CD14-positive monocyte (primary cell): ENCODE measurements around the gene KIF26A. TPM values are rescaled to one million over a fixed set of nuclear protein-coding genes. Genes with fewer than 3 reads are reported as not detected.
A peak's percentile ranks its signal among the peaks of the same experiment; 100 is the strongest.

Experiments
- DNase-seq, 3 donors: peaks; one replicate each; pipeline ENCODE4 v3.0.0-alpha.2; 2011 to 2022
- H2AFZ ChIP-seq: 2 replicates; pipeline ENCODE4 v1.6.0; 2012; ENCODE audit warnings: mild to moderate bottlenecking, low read depth, low read length, inconsistent platforms; ENCODE audit not compliant: insufficient read depth, poor library complexity, severe bottlenecking
- H3K27ac ChIP-seq, 2 donors: 1 replicate in 1 of 2; 2 replicates in 1 of 2; pipeline ENCODE4 v1.5.1; 2012 to 2013; ENCODE audit warnings: low read length in 2 of 2, control low read depth in 1 of 2, inconsistent platforms in 1 of 2, low read depth in 1 of 2, mild to moderate bottlenecking in 1 of 2
- H3K27me3 ChIP-seq, 2 donors: one replicate each; pipeline versions ENCODE4 v1.6.0 to v1.6.1; 2011 to 2013; ENCODE audit warnings: low read length in 2 of 2; ENCODE audit not compliant: control insufficient read depth in 2 of 2, insufficient read depth in 2 of 2
- H3K36me3 ChIP-seq, 2 donors: replicated peaks in 1 of 2; 1 replicate in 1 of 2; 2 replicates in 1 of 2; pipeline versions ENCODE4 v1.5.1 to v1.6.1; 2012 to 2013; ENCODE audit warnings: low read length in 2 of 2, control low read depth in 1 of 2, inconsistent platforms in 1 of 2, mild to moderate bottlenecking in 1 of 2; ENCODE audit not compliant: insufficient read depth in 2 of 2, control insufficient read depth in 1 of 2
- H3K4me1 ChIP-seq, 2 donors: 1 replicate in 1 of 2; 2 replicates in 1 of 2; pipeline versions ENCODE4 v1.5.1 to v1.6.1; 2012 to 2013; ENCODE audit warnings: low read length in 2 of 2, control low read depth in 1 of 2, inconsistent platforms in 1 of 2, mild to moderate bottlenecking in 1 of 2, moderate library complexity in 1 of 2; ENCODE audit not compliant: insufficient read depth in 2 of 2, control insufficient read depth in 1 of 2
- H3K4me2 ChIP-seq: replicated peaks from 2 replicates; pipeline ENCODE3; 2012; ENCODE audit warnings: low read length, moderate library complexity, mild to moderate bottlenecking; ENCODE audit not compliant: poor library complexity, severe bottlenecking; ENCODE audit errors: extremely low read depth
- H3K4me3 ChIP-seq, 3 experiments: fragments of 200-600 bp in 1 of 3; sonication (generic) in 1 of 3; replicated peaks in 1 of 3; 1 replicate in 2 of 3; 2 replicates in 1 of 3; pipeline ENCODE4 v1.5.1; 2011 to 2013; ENCODE audit warnings: low read length in 3 of 3, mild to moderate bottlenecking in 3 of 3, control low read depth in 2 of 3, low read depth in 2 of 3, inconsistent platforms in 1 of 3, moderate library complexity in 1 of 3
- H3K79me2 ChIP-seq: 2 replicates; pipeline ENCODE4 v1.6.0; 2012; ENCODE audit warnings: mild to moderate bottlenecking, control low read depth, inconsistent platforms, low read length, moderate library complexity; ENCODE audit not compliant: insufficient read depth
- H3K9ac ChIP-seq: 2 replicates; pipeline ENCODE4 v1.6.0; 2017; ENCODE audit warnings: low read length, mild to moderate bottlenecking; ENCODE audit not compliant: insufficient read depth, poor library complexity, severe bottlenecking
- H3K9me3 ChIP-seq, 2 donors: replicated peaks in 1 of 2; 1 replicate in 1 of 2; 2 replicates in 1 of 2; pipeline versions ENCODE4 v1.5.1 to v1.6.1; 2012 to 2013; ENCODE audit warnings: low read length in 2 of 2, control low read depth in 1 of 2; ENCODE audit not compliant: control insufficient read depth in 1 of 2, insufficient read depth in 1 of 2
- H4K20me1 ChIP-seq: 2 replicates; pipeline ENCODE4 v1.6.0; 2012; ENCODE audit warnings: mild to moderate bottlenecking, low read length, control low read depth, moderate library complexity; ENCODE audit not compliant: insufficient read depth
- H3K27ac Mint-ChIP-seq, 7 donors: one replicate each; pipeline ENCODE4 v1.8.0; 2020; ENCODE audit warnings: mild to moderate bottlenecking in 7 of 7, mixed read lengths in 7 of 7, moderate library complexity in 6 of 7, inconsistent platforms in 2 of 7
- H3K27me3 Mint-ChIP-seq, 3 donors: one replicate each; pipeline ENCODE4 v1.8.0; 2021 to 2022; ENCODE audit warnings: low read depth in 3 of 3, mild to moderate bottlenecking in 3 of 3, mixed read lengths in 3 of 3, moderate library complexity in 3 of 3, inconsistent platforms in 1 of 3
- H3K36me3 Mint-ChIP-seq, 2 donors: one replicate each; pipeline ENCODE4 v1.8.0; 2020; ENCODE audit warnings: mixed read lengths in 2 of 2, inconsistent platforms in 1 of 2, mild to moderate bottlenecking in 1 of 2
- H3K4me1 Mint-ChIP-seq: one replicate; pipeline ENCODE4 v1.8.0; 2020; ENCODE audit warnings: mild to moderate bottlenecking, mixed read lengths
- H3K4me3 Mint-ChIP-seq, 2 donors: one replicate each; pipeline ENCODE4 v1.8.0; 2020; ENCODE audit warnings: mild to moderate bottlenecking in 2 of 2, mixed read lengths in 2 of 2, moderate library complexity in 1 of 2
- H3K9me3 Mint-ChIP-seq, 7 donors: one replicate each; pipeline ENCODE4 v1.8.0; 2020 to 2022; ENCODE audit warnings: mixed read lengths in 7 of 7, mild to moderate bottlenecking in 6 of 7, moderate library complexity in 6 of 7, inconsistent platforms in 2 of 7
- CTCF ChIP-seq: fragments of 200-600 bp; IDR thresholded peaks from one replicate; pipeline ENCODE4 v1.8.0; 2022; ENCODE audit warnings: antibody characterized with exemption, mild to moderate bottlenecking
- WGBS: methylation state at CpG from one replicate; pipeline ENCODE4 v1.1.5; 2013; ENCODE audit warnings: missing lambda C conversion rate; ENCODE audit not compliant: insufficient coverage; 5-methylcytosine and 5-hydroxymethylcytosine counted together
- intact Hi-C, 2 donors: fragments of 100-400 bp; cut with micrococcal nuclease; formaldehyde crosslinking; loops; one replicate each; pipeline versions ENCODE4 v1.15.0 to v1.15.1; 2023
- polyA plus RNA-seq, 3 donors: library from polyadenylated mRNA; depleted of rRNA in 1 of 3; unstranded in 2 of 3; stranded (reverse) in 1 of 3; fragments of 300-500 nt in 2 of 3; fragments of >200 nt in 1 of 3; fragmentation: Illumina TruSeq in 2 of 3; gene quantifications; 1 replicate in 2 of 3; 2 replicates in 1 of 3; pipeline ENCODE4 v1.2.3, GENCODE V29; 2012 to 2021

KIF26A gene
- polyA plus RNA-seq, 3 donors, result not detected

GRCh38 chr14:104130974-104131651 is 7.3 kb upstream of the KIF26A start:
- no peak overlapping the region for H3K4me3 ChIP-seq
- Mint-ChIP-seq H3K9me3 (peaks cover 12 to 27% (median 13%) of the 10 kb centered on the region in 7 donors), H3K27me3 (peaks cover 39 to 49% (median 44%) of the 10 kb centered on the region in 3 donors), H3K36me3 (no peaks in the 10 kb centered on the region), H3K4me3 (no peak overlapping the region), H3K27ac (no peak overlapping the region), H3K4me1 (peaks cover 3% of the 10 kb centered on the region)
- peaks cover 11 to 12% of the 10 kb centered on the region in 2 donors for H3K9me3 ChIP-seq
- no peak overlapping the region for H3K9ac ChIP-seq
- H4K20me1 ChIP-seq, result no peaks in the 10 kb centered on the region
- peak; percentile 6 to 24 (median 14) for DNase-seq
- intact Hi-C loops, result loop anchor here in 1 of 2 donors (10.0 kb wide), 2 partner anchors 514 to 874 kb away; no protein-coding TSS in a partner anchor
- 34% methylated on average over 11 of the region's 11 CpGs for WGBS
- H3K4me2 ChIP-seq, result no peak overlapping the region
- H3K36me3 ChIP-seq, result no peaks in the 10 kb centered on the region
- H3K79me2 ChIP-seq, result no peaks in the 10 kb centered on the region
- no peaks in the 10 kb centered on the region for H3K4me1 ChIP-seq
- H2AFZ ChIP-seq, result no peak overlapping the region
- H3K27ac ChIP-seq, result no peak overlapping the region
- peak; percentile 55 for TF ChIP-seq CTCF
- H3K27me3 ChIP-seq, result peaks cover 4 to 19% of the 10 kb centered on the region in 2 donors

GRCh38 chr14:104131968-104132732 is 6.2 kb upstream of the KIF26A start:
- DNase-seq, result no peak
- H3K27me3 Mint-ChIP-seq, result peaks cover 44 to 56% (median 52%) of the 10 kb centered on the region in 3 donors
- Histone ChIP-seq H3K9ac (no peak overlapping the region), H2AFZ (no peak overlapping the region), H3K36me3 (no peaks in the 10 kb centered on the region), H3K27me3 (peaks cover 6 to 25% of the 10 kb centered on the region in 2 donors), H3K9me3 (peaks cover 11 to 12% of the 10 kb centered on the region in 2 donors), H3K79me2 (no peaks in the 10 kb centered on the region), H3K4me2 (no peak overlapping the region), H3K27ac (no peak overlapping the region), H4K20me1 (no peaks in the 10 kb centered on the region), H3K4me1 (peaks cover 1 to 2% of the 10 kb centered on the region in 2 donors), H3K4me3 (no peak overlapping the region)
- 68% methylated on average over 16 of the region's 23 CpGs for WGBS
- peak overlapping the region in 1 of 2 donors; percentile 33 for H3K4me3 Mint-ChIP-seq
- TF ChIP-seq CTCF, result no peak
- peaks cover 8 to 30% (median 14%) of the 10 kb centered on the region in 7 donors for H3K9me3 Mint-ChIP-seq
- H3K36me3 Mint-ChIP-seq, result no peaks in the 10 kb centered on the region
- H3K27ac Mint-ChIP-seq, result no peak overlapping the region
- intact Hi-C loops, result loop anchor here in 1 of 2 donors (10.0 kb wide), 2 partner anchors 513 to 873 kb away; no protein-coding TSS in a partner anchor
- peaks cover 8% of the 10 kb centered on the region for H3K4me1 Mint-ChIP-seq
